Esophagus muscularis mucosa (tissue), 4 donors: Measurements from ENCODE around the gene BEST1. TPM values are rescaled to one million over a fixed set of nuclear protein-coding genes. Genes with fewer than 3 reads are reported as not detected.

Experiments
- DNase-seq: peaks from one replicate; pipeline ENCODE4 v3.0.0-alpha.2; 2017; ENCODE audit errors: extremely low spot score
- H3K27ac ChIP-seq, 4 donors: fragments of 200-600 bp; sonication (generic); replicated peaks in 1 of 4; 1 replicate in 3 of 4; 2 replicates in 1 of 4; pipeline ENCODE4 v1.5.1; 2016 to 2019; ENCODE audit warnings: mild to moderate bottlenecking in 1 of 4
- H3K27me3 ChIP-seq, 4 donors: fragments of 200-600 bp; sonication (generic); one replicate each; pipeline versions ENCODE4 v1.5.1 to v1.6.0; 2016 to 2019
- H3K36me3 ChIP-seq, 4 donors: fragments of 200-600 bp; sonication (generic); one replicate each; pipeline ENCODE4 v1.5.1; 2016 to 2019
- H3K4me1 ChIP-seq, 4 donors: fragments of 200-600 bp; sonication (generic); one replicate each; pipeline ENCODE4 v1.5.1; 2016 to 2019
- H3K4me3 ChIP-seq, 4 donors: fragments of 200-600 bp; sonication (generic); 1 replicate in 2 of 4; 2 replicates in 2 of 4; pipeline ENCODE4 v1.5.1; 2016 to 2019; ENCODE audit warnings: mild to moderate bottlenecking in 4 of 4, moderate library complexity in 1 of 4
- H3K9me3 ChIP-seq, 4 donors: fragments of 200-600 bp; sonication (generic); 1 replicate in 3 of 4; 2 replicates in 1 of 4; pipeline ENCODE4 v1.5.1; 2016 to 2019
- CTCF ChIP-seq, 3 experiments: fragments of 200-600 bp in 2 of 3; fragments of 450-650 bp in 1 of 3; sonication (generic) in 2 of 3; IDR thresholded peaks; one replicate each; pipeline ENCODE4 v1.5.1; 2017 to 2019; ENCODE audit warnings: antibody characterized with exemption in 3 of 3, mild to moderate bottlenecking in 2 of 3, moderate library complexity in 1 of 3
- EP300 ChIP-seq: sonication (generic); formaldehyde crosslinking; IDR thresholded peaks from one replicate; pipeline ENCODE4 v1.6.1; 2017; ENCODE audit warnings: antibody characterized with exemption
- POLR2A ChIP-seq: fragments of 450-650 bp; IDR thresholded peaks from one replicate; pipeline ENCODE4 v1.6.1; 2017; ENCODE audit warnings: antibody characterized with exemption, moderate library complexity, mild to moderate bottlenecking, low read depth
- POLR2AphosphoS5 ChIP-seq, 2 donors: sonication (generic); formaldehyde crosslinking; IDR thresholded peaks; one replicate each; pipeline ENCODE4 v1.6.1; 2017; ENCODE audit warnings: antibody characterized with exemption in 2 of 2
- WGBS: methylation state at CpG from one replicate; pipeline ENCODE4 v1.1.5; 2018; 5-methylcytosine and 5-hydroxymethylcytosine counted together
- intact Hi-C: fragments of 100-400 bp; cut with DNase I; formaldehyde crosslinking; loops from one replicate; pipeline ENCODE4 v1.15.1; 2023
- total RNA-seq, 4 donors: library from RNA; depleted of rRNA; stranded (reverse); fragments of >200 nt; gene quantifications; one replicate each; pipeline versions ENCODE4 v1.1.0 to v1.2.1, GENCODE V29; 2016

BEST1 gene
- total RNA-seq, 4 donors from 2014 or later = 2.2 to 5.0 (median 4.3) TPM

- 62% methylated on average over 14 of the region's 14 CpGs for WGBS
- H3K27me3 ChIP-seq = no peaks in the 10 kb centered on the region
- peaks cover 85 to 96% (median 94%) of the 10 kb centered on the region in 4 donors for H3K4me1 ChIP-seq
- no peaks in the 10 kb centered on the region for H3K9me3 ChIP-seq
- peak overlapping the region in 1 of 4 donors; percentile 9 for H3K4me3 ChIP-seq
- no peak for DNase-seq
- TF ChIP-seq POLR2AphosphoS5 (IDR thresholded peaks at IDR 0.05) = peak; percentile 48 to 71
- no peak for TF ChIP-seq CTCF (IDR thresholded peaks at IDR 0.05)
- intact Hi-C loops = no loop called here
- H3K27ac ChIP-seq = peak overlapping the region; percentile 98 to 100 (median 99)
- H3K36me3 ChIP-seq = no peaks in the 10 kb centered on the region
Measured at GRCh38 chr11:61974766-61975631, 24.8 kb downstream of the BEST1 start.

- Histone ChIP-seq H3K36me3 (no peaks in the 10 kb centered on the region), H3K4me3 (no peak overlapping the region), H3K4me1 (peaks cover 77 to 88% (median 86%) of the 10 kb centered on the region in 4 donors), H3K27ac (peak overlapping the region; percentile 98 to 100 (median 99)), H3K27me3 (no peaks in the 10 kb centered on the region), H3K9me3 (no peaks in the 10 kb centered on the region)
- DNase-seq = no peak
- WGBS = 94% methylated on average over 15 of the region's 15 CpGs
- intact Hi-C loops = no loop called here
- no peak for TF ChIP-seq CTCF (IDR thresholded peaks at IDR 0.05)
- TF ChIP-seq POLR2AphosphoS5 (IDR thresholded peaks at IDR 0.05) = no peak
- TF ChIP-seq EP300 = no peak
- no peak for TF ChIP-seq POLR2A
Measured at GRCh38 chr11:61975638-61976419, 25.7 kb downstream of the BEST1 start.

- intact Hi-C loops = no loop called here
- H3K27me3 ChIP-seq = no peaks in the 10 kb centered on the region
- H3K4me1 ChIP-seq = peaks cover 71 to 82% (median 80%) of the 10 kb centered on the region in 4 donors
- DNase-seq = no peak
- 90% methylated on average over 6 of the region's 8 CpGs for WGBS
- no peak overlapping the region for H3K4me3 ChIP-seq
- H3K9me3 ChIP-seq = no peaks in the 10 kb centered on the region
- peak overlapping the region in 1 of 4 donors; percentile 21 for H3K27ac ChIP-seq
- no peaks in the 10 kb centered on the region for H3K36me3 ChIP-seq
- TF ChIP-seq EP300 (no peak), POLR2AphosphoS5 (IDR thresholded peaks at IDR 0.05) (no peak), POLR2A (no peak), CTCF (IDR thresholded peaks at IDR 0.05) (no peak)
Measured at GRCh38 chr11:61976420-61976800, 26.3 kb downstream of the BEST1 start.

- 80% methylated on average over 1 of the region's 7 CpGs for WGBS
- TF ChIP-seq EP300 = no peak
- TF ChIP-seq CTCF (IDR thresholded peaks at IDR 0.05) = no peak
- DNase-seq = no peak
- no peaks in the 10 kb centered on the region for H3K36me3 ChIP-seq
- no peak overlapping the region for H3K4me3 ChIP-seq
- peak overlapping the region in 1 of 4 donors; percentile 21 for H3K27ac ChIP-seq
- H3K4me1 ChIP-seq = peaks cover 66 to 77% (median 74%) of the 10 kb centered on the region in 4 donors
- H3K27me3 ChIP-seq = no peaks in the 10 kb centered on the region
- intact Hi-C loops = no loop called here
- no peaks in the 10 kb centered on the region for H3K9me3 ChIP-seq
Measured at GRCh38 chr11:61976813-61977475, 26.8 kb downstream of the BEST1 start.
